GM19240 (cell line): Measurements from ENCODE around the gene MYO7A.

Source experiments
- DNase-seq: peaks from one replicate; pipeline ENCODE4 v3.0.0; 2011; ENCODE audit warnings: low spot score; ENCODE audit not compliant: insufficient read length

MYO7A gene

DNA sequence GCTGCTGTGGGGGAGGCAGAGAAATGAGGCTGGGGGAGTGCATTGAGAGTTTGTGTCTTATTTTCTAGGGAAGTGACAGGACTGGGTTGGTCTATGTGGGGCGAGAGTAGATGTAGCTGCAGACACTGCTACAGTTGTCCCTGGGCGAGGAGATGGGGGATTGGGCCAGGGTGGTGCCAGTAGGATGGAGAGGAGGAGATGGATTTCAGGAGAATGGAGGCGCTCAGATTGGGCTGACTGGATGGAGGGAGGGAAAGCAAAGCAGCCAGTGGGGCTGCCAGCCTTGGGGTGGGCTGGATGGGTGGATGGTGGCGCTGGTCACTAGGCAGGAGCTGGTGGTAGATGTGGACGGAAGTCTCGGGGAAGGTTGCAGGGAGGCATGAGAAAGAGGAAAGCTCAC is 16.1 kb upstream of the MYO7A start:
- no peak for DNase-seq

DNA sequence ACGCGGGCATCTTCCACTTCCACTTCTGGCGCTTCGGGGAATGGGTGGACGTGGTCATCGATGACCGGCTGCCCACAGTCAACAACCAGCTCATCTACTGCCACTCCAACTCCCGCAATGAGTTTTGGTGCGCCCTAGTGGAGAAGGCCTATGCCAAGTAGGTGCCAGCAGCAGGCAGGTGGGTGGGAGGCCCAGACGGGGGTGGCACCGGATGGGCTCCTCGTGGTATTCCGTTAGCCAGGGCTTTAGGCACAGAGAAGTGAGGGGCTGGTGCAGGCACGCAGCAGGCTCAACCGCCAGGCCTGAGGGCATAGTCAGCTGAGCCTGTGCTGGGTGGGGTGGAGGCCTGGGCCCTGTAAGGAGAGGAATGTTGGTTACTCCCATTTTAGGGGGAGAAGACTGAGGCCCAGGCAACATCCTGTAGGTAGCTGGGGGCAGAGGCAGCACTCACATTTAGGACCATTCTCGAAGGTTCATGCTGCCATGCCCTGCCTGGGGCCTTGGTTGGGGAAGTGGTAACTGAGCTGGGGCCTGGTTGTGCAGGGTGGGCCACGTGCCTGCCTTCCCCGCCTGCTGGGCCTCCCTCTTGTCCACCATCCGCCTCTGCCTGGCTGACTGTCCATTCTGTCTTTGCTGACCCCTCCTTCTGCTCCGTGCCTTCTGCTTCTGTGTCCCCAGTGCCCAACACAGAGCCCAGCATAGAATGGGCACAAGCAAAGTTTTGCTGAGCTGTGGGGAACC is 15.2 kb upstream of the MYO7A start:
- DNase-seq = no peak

DNA sequence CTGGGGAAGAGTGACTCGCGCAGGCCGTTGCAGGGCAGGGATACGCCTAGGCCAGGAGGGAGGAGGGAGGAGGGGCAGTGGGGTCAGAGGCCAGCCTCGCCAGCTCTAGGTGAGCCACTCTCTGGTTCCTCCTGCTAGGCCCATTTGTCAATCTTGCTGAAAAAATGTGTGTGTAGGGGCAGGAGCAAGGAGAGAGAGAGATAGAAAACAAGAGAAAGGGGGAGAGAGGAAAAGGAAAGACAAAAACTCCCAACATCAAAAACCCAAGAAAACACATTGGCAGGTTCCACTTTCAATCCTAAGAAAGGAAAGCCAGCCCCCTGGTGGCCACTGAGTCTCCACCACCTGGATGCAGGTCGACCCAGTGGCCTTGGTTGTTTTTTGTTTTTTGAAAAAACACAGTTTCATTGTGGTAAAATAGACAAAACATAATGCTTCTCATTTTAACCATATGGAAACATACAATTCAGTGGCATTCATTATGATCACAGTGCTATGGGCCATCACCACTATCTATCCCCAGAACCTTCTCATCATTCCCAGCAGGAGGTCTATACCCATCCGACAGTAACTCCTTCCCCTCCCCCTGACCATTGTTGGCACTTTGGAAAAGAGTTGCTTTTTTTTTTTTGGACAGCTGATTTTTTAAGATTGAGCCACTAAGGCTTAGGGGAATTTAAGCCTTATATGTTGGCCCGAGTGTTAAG is 14.5 kb upstream of the MYO7A start:
- DNase-seq = no peak

DNA sequence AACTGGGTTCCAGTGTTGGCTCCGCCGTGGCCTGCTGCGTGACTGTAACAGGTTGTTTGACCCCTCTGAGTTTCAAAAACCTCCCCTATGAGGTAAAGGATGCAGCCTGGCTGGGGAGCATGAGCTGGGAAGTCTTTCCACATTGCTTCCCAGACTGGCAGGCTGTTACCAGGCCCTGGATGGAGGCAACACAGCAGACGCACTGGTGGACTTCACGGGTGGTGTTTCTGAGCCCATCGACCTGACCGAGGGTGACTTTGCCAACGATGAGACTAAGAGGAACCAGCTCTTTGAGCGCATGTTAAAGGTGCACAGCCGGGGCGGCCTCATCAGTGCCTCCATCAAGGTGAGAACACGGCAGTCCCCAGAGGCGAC is 14.0 kb upstream of the MYO7A start:
- DNase-seq = no peak

DNA sequence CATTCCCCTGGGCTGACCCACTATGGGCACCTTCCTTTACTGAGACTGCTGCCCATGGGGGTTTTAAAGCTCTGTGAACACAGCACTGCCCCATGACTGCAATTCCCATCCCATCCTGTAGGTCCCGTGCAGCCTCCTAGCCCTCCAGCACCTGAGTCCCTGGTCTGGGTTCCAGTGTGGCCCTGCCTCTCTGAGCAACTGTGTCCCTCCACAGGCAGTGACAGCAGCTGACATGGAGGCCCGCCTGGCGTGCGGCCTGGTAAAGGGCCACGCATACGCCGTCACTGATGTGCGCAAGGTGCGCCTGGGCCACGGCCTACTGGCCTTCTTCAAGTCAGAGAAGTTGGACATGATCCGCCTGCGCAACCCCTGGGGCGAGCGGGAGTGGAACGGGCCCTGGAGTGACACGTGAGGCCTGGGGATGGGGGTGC is 12.8 kb upstream of the MYO7A start:
- DNase-seq = no peak

DNA sequence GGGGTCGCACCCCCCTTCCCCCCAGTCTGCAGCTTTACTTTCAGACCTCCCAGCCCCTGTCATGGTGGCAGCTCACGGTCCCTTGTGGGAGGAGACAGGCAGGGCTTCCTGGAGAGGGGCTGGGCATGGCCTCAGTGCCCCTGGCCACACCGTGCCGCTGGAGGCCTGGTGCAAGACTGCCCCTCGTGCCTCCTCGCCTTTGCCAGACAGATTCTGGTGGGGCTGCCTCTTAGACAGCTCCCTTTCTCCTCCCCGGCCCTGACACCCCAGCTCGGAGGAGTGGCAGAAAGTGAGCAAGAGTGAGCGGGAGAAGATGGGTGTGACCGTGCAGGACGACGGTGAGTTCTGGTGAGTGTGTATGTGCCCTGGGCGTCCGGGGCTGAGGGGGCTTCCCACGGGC is 12.1 kb upstream of the MYO7A start:
- DNase-seq = no peak

DNA sequence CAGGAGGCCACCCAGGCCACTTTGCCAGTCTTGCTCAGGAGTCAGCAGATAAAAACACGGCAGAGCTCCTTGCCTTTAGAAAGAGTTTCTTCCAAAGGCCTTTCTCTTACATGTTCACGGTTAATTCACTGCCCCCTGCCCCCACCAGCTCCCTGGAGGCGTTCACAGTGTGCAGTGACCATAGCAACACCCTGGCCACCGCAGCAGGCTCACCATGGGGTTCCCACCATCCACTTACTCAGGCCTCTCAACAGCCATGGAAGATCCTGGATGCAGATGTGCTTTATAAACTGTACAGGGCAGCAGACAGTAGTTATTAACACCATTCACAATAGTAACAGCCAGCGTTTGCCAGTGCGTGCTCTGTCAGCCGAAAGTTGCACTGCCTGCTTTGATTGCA is 10.6 kb upstream of the MYO7A start:
- DNase-seq = no peak

DNA sequence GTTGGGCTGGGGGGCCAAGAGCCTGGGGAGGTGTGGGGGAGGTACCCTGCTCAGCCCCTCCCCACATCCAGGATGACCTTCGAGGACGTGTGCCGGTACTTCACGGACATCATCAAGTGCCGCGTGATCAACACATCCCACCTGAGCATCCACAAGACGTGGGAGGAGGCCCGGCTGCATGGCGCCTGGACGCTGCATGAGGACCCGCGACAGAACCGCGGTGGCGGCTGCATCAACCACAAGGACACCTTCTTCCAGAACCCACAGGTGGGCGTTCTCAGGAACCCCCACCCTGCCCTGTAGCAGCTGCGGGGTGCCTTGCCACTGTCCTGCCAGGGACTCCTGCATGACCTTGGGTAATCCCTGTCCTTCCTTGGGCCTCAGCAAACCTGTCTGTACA is 10.0 kb upstream of the MYO7A start:
- no peak for DNase-seq

DNA sequence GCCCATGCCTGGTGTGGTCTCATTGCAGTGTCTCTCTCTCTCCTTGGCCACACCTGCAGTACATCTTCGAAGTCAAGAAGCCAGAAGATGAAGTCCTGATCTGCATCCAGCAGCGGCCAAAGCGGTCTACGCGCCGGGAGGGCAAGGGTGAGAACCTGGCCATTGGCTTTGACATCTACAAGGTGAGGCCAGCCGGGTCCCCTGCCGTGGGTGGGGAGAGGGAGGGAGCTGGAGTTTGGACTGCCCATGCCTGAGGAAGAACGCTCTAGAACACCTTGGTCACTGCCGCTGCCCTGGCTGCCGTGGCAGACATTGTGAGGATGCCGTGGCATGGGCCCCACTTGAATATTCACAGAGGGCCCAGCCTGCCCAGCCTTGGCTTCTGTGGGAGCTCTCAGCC is 9.1 kb upstream of the MYO7A start:
- no peak for DNase-seq

DNA sequence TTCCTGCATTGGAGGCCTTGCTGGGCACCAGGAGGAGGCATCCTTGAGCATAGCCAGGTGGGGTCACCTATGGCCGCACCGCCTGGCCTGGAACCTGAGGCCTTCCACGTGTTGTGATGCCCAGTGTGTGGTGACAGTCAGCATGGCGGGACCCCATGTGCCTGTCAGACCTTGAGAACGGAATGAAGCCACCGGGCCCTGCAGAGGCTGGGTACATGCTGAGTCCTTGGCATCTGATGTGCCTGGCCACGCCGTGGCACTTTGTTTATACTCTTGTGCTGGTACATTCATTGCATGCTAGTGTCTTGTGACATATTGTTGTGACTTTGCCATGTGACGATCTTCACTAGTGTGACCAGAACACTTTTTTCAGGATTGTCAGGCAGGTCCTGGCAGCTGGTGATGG is 8.5 kb upstream of the MYO7A start:
- DNase-seq = no peak

DNA sequence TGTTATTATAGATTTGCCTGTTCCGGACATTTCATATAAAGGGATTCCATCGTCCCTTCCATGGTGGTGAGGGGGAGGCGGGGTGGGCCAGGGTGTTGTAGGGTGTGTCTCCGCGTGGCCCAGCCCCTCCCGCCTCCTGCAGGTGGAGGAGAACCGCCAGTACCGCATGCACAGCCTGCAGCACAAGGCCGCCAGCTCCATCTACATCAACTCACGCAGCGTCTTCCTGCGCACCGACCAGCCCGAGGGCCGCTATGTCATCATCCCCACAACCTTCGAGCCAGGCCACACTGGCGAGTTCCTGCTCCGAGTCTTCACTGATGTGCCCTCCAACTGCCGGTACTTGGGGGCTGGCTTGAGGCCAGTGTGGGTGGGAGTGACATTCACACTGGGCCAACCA is 7.5 kb upstream of the MYO7A start:
- no peak for DNase-seq

DNA sequence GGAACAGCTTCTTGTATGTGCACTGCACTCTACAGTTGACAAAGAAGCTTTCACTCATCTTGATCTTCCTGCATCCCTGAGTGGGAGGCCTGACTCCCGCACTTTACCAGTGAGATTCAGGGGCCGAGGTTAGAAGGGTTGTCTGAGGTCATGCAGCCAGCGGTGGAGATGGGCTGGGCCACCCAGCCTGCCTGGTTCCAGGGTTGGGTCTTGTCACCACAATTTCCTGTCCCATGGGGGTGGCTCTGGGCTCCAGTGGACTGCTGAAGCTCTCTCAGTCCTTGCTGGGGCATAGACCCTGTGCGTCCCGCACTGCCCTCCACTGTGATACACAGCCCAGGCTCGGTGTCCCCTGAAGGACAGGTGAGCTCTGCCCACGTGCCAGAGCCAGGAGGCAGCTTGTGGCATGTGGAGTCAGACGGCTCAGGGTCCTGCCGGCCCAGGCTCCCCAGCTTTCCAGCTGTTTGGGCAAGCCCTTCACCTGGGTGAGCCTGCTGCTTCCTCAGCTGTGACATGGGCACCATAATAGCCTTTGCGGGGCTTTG is 6.9 kb upstream of the MYO7A start:
- no peak for DNase-seq

DNA sequence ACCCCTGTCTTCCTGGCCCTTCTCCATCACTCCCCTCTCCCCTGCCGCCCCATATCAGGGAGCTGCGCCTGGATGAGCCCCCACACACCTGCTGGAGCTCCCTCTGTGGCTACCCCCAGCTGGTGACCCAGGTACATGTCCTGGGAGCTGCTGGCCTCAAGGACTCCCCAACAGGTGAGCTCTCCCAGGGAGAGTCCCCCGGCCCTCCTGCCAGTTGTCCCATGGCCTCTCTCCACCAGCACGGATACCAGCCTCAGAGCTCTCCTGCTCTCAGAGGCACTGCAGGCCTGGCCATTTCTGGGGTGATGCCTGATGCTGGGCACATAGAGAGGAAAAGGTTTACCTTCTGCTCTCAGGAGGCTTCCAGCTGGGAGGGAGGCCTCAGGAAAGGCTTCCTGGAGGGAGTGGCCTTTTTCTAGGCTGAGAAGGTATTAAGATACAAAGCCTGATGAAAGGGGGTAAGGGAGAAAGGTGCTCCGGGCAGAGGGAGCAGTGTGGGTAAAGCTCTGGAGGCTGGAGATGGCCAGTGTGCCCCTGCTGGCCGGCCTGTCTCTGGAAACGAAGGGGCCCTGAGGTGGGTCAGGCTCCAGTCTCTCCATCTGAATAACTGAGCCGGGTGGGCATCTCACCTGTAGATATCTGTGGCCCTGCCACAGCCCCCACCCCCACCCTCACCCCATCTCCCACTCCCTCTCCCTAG is 6.0 kb upstream of the MYO7A start:
- DNase-seq = no peak

DNA sequence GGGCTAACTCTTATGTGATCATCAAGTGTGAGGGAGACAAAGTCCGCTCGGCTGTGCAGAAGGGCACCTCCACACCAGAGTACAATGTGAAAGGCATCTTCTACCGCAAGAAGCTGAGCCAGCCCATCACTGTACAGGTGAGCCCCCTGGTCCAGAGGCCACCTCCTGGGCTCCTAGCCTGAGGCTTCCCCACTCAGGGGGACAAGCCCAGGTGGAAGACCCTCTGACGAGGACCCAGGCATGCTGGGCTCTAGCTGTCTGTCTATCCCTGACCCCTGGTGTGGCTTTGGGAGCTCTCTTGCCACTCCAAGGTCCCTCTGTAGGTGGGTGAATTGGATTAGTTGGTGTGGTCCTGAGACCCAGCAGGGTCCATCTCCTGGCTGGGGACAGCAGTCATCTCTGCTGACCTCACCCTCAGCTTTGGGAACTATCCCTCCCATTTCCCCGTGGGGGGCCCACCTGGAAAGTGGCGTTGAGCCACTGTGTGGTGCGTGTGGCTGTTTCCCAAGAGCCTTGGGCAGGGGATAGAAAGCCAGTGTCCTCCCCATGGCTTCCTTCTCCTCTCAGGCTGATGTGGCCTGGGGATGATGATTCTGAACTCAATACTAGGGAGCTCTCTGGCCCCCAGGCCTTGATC is 5.4 kb upstream of the MYO7A start:
- DNase-seq = no peak

DNA sequence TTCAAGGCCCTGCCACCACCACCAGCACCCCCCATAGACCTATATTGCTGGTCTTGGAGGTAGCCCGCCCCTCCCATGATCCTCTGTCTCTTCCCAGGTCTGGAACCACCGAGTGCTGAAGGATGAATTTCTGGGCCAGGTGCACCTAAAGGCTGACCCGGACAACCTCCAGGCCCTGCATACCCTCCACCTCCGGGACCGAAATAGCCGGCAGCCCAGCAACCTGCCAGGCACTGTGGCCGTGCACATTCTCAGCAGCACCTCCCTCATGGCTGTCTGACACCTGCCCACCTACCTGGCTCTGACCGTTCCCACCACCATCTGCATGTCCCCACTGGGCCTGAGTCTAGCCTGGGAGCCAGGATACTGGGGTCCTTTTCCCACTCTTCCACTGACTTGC is 4.5 kb upstream of the MYO7A start:
- no peak for DNase-seq

DNA sequence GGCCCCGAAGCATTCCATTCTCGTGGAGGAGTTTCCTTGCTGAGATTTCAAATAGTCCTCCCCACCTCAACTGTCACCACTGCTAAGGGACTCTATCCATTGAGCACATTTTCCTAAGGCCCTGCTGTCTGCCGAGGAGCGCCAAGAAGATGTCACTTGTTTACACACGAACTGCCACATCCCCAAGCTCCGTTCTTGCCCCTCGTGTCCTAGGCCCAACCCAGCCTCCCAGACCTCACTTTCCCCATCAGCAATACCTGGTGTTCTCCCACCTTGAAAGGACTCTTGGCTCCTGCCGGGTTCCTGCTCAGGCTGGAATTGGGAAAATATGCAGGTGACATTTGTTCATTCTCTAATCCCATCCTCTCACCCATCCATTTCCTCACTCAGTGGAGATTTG is 4.0 kb upstream of the MYO7A start:
- no peak for DNase-seq

DNA sequence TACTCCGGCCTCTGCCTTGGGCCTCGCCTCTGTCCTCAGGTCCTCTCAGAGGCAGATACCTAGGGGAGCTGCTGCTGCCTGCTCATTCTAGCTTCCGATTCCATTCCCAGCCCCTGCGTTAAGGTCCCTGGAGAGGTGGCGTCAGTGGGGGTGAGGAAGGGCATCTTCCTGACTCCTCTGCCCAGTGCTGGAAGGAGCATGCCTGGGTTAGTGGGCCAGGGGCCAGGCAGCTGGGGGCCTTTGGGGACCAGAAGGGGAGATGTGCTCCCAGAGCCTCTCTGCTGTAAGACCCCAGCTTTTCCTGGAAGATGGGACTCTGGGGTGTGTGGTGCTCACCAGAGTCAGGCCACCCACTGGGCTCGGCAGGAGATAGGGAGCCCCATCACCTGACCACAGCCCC is 3.6 kb upstream of the MYO7A start:
- DNase-seq = no peak

DNA sequence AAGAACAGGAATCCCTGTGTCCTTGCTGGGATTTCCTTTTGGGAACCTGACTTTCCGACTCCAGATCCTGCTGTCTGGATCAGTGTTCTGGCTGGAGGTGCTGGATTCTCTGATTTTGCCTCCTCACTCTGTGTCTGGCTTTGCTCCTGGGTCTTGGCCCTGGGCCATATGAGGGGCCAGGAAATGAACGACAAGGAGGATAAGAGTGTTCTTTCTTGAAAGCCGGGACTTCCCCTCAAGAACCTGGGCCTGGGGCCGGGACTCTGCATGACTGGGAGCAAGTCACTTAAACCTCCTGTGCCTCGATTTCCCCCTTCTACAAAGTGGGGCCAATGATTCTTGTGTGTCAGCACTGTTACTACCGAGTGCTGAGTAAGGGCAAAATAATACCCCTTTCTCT is 2.9 kb upstream of the MYO7A start:
- DNase-seq = no peak

DNA sequence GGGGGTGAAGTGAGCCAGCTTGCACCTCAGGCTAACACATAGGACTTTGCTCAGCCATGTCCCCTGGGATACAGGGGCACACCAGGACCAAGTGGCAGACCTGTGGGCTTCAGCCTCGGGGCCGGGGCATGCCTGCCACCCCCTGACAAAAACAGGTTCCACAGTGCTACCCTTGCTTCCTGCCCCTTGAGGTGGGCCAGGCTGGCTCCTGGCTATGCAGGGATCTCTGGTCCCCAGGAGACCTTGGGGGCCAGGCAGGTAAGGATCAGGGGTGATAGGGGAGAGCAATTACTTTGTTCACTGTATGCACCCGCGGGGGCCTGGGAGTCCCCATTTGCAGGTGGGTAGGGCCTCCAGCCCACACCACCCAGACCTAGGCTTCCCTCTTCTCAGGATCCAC is 2.4 kb upstream of the MYO7A start:
- no peak for DNase-seq

DNA sequence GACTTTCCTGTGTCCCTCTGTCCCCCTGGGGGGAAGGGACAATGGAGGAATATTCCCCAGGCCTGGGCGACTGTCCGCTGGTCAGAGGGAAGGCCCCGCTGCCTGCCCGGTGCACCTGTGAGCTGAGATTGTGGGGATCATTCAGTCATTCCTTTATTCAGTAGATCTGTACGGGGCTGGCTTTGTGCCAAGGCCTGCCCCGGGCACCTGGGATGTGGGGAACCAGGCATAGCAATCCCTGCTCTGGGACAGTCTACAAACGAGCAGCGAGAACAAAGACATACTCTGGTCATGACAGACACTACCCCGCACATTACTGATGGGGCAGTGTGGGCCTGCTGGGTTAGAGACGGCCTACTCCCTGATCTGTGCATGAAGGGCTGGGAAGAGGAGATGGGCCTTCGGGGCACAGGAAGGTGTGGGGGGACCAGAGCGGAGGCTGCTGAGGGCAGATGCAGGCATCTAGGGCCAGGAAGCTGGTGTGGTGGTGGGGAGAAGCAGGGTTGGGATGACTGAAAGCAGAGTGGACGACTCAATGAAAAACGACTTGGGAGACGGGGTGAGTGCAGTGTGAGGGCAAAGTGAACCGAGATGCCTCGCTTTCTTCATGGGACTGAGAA is 1.8 kb upstream of the MYO7A start:
- DNase-seq = no peak

DNA sequence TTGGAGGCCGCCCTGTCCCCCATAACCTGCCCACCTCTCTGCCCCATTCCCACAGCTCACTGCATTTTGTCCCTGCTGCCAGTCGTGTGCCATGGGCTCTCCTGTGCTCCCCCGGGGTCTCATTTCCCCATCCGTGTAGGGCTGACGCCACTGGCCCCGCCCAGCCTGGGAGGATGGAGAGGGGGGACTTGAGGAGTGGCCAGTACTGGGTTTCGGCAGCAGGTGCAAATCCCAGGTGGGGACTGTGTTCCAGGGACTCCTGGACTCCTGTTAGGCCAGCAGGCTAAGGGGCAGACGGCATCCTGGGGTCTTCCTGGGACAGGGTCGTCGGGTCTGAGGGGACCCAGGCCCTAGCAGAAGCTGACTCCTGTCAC is 1.2 kb upstream of the MYO7A start:
- DNase-seq = no peak
